ENCODE data around the gene DNAH9.

Gene DNAH9

GRCh38 chr17:11772031-11772430 lies 173.8 kb downstream of the DNAH9 start:
- DNase-seq (ENCODE audit: low read depth, low spot score) = no peak
- in situ Hi-C loops (cut with HindIII; ENCODE audit: low sequenced_read_pairs) = no loop called here
- no peak overlapping the region for H3K4me3 ChIP-seq (ENCODE audit: low read depth, low read length)
- TF ChIP-seq CTCF (IDR thresholded peaks at IDR 0.05; ENCODE audit: low read depth, low read length) = no peak

GRCh38 chr17:11779892-11780291 lies 181.6 kb downstream of the DNAH9 start:
- DNase-seq (ENCODE audit: low read depth, low spot score) = no peak
- in situ Hi-C loops (cut with HindIII; ENCODE audit: low sequenced_read_pairs) = no loop called here
- no peak overlapping the region for H3K4me3 ChIP-seq (ENCODE audit: low read depth, low read length)
- TF ChIP-seq CTCF (IDR thresholded peaks at IDR 0.05; ENCODE audit: low read depth, low read length) = no peak

- no peak for TF ChIP-seq CTCF (IDR thresholded peaks at IDR 0.05; ENCODE audit: low read depth, low read length)
- in situ Hi-C loops (cut with HindIII; ENCODE audit: low sequenced_read_pairs) = no loop called here
- no peak for DNase-seq (ENCODE audit: low read depth, low spot score)
- no peak overlapping the region for H3K4me3 ChIP-seq (ENCODE audit: low read depth, low read length)
These were observed 182.4 kb downstream of the DNAH9 start for GRCh38 chr17:11780621-11781020.

GRCh38 chr17:11786711-11787438 lies 188.6 kb downstream of the DNAH9 start:
- DNase-seq (ENCODE audit: low read depth, low spot score) = no peak
- H3K4me3 ChIP-seq (ENCODE audit: low read depth, low read length) = no peak overlapping the region
- TF ChIP-seq CTCF (IDR thresholded peaks at IDR 0.05; ENCODE audit: low read depth, low read length) = no peak
- in situ Hi-C loops (cut with HindIII; ENCODE audit: low sequenced_read_pairs) = no loop called here

- no peak for TF ChIP-seq CTCF (IDR thresholded peaks at IDR 0.05; ENCODE audit: low read depth, low read length)
- in situ Hi-C loops (cut with HindIII; ENCODE audit: low sequenced_read_pairs) = no loop called here
- H3K4me3 ChIP-seq (ENCODE audit: low read depth, low read length) = no peak overlapping the region
- DNase-seq (ENCODE audit: low read depth, low spot score) = no peak
These were observed 197.6 kb downstream of the DNAH9 start for GRCh38 chr17:11795906-11796305.

- TF ChIP-seq CTCF (IDR thresholded peaks at IDR 0.05; ENCODE audit: low read depth, low read length) = no peak
- in situ Hi-C loops (cut with HindIII; ENCODE audit: low sequenced_read_pairs) = no loop called here
These were observed 199.5 kb downstream of the DNAH9 start for GRCh38 chr17:11797803-11798202.

More at GRCh38 chr17:11797803-11798202, 199.5 kb downstream of the DNAH9 start:
- H3K4me3 ChIP-seq (ENCODE audit: low read depth, low read length) = no peak overlapping the region
- no peak for DNase-seq (ENCODE audit: low read depth, low spot score)
